Tibial artery (tissue), 4 donors: ENCODE data around the gene FASN.

Source experiments
- DNase-seq, 2 donors: peaks; one replicate each; pipeline ENCODE4 v3.0.0-alpha.2; 2019
- H3K27ac ChIP-seq, 2 donors: fragments of 200-600 bp; sonication (generic) in 1 of 2; 1 replicate in 1 of 2; 2 replicates in 1 of 2; pipeline ENCODE4 v1.5.1; 2018 to 2019; ENCODE audit warnings: mild to moderate bottlenecking in 1 of 2
- H3K27me3 ChIP-seq, 2 donors: fragments of 200-600 bp; sonication (generic) in 1 of 2; one replicate each; pipeline versions ENCODE4 v1.5.1 to v1.6.0; 2016 to 2019
- H3K36me3 ChIP-seq, 3 donors: fragments of 200-600 bp; sonication (generic) in 2 of 3; one replicate each; pipeline ENCODE4 v1.5.1; 2016 to 2019; ENCODE audit warnings: mild to moderate bottlenecking in 2 of 3
- H3K4me1 ChIP-seq, 4 donors: fragments of 200-600 bp; sonication (generic) in 2 of 4; 1 replicate in 3 of 4; 2 replicates in 1 of 4; pipeline ENCODE4 v1.5.1; 2016 to 2019
- H3K4me3 ChIP-seq, 2 donors: fragments of 200-600 bp; sonication (generic) in 1 of 2; 1 replicate in 1 of 2; 2 replicates in 1 of 2; pipeline ENCODE4 v1.5.1; 2018 to 2019; ENCODE audit warnings: mild to moderate bottlenecking in 2 of 2
- H3K9me3 ChIP-seq, 3 donors: fragments of 200-600 bp; sonication (generic) in 1 of 3; one replicate each; pipeline ENCODE4 v1.5.1; 2016 to 2019
- intact Hi-C: fragments of 100-400 bp; cut with DNase I; formaldehyde crosslinking; loops from one replicate; pipeline ENCODE4 v1.15.0; 2023; ENCODE audit warnings: low total_unique reads
- TF ChIP-seq, protein P1 (sequence below), 2 experiments: fragments of 200-600 bp in 1 of 2; fragments of 450-650 bp in 1 of 2; IDR thresholded peaks; one replicate each; pipeline ENCODE4 v1.5.1; 2017 to 2019; ENCODE audit warnings: antibody characterized with exemption in 2 of 2, mild to moderate bottlenecking in 1 of 2, moderate library complexity in 1 of 2

The FASN gene

DNA sequence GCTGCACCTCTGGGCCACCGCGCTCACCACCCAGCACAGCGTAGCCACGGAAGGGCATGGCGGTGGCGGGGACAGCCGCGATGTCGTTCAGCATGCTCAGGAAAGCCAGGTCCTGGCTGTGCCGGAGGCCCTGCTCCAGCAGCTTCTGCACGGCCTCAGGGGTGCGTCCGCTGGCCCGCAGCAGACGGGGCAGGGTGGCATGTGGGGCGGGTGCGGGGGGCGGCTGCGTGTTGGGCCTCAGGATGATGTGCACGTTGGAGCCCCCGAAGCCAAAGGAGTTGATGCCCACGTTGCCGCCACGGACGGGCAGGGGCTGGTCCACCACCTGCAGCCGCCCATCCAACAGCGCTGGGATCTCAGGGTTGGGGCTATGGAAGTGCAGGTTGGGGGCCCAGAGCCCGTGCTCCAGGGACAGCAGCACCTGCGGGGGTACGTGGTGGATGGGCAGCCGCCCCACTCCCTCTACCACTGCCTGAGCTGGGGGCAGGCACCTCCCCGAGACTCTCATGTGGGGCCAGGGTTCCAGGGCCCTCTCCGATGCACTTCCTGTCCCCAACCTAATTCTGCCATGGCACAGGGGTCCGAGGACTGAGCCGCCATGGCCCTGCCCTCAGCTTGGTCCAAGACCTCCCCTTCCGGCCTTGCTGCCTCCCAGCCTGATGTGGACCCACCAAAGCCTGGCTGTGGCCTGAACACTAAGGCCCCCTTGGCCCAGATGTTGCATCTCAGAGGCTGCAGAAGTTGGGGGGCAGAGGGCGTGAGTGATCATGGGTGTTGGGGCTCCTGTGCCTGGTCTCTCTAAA, 6.6 kb downstream of the FASN start:
- no peak for DNase-seq
- TF ChIP-seq, protein P1, sequence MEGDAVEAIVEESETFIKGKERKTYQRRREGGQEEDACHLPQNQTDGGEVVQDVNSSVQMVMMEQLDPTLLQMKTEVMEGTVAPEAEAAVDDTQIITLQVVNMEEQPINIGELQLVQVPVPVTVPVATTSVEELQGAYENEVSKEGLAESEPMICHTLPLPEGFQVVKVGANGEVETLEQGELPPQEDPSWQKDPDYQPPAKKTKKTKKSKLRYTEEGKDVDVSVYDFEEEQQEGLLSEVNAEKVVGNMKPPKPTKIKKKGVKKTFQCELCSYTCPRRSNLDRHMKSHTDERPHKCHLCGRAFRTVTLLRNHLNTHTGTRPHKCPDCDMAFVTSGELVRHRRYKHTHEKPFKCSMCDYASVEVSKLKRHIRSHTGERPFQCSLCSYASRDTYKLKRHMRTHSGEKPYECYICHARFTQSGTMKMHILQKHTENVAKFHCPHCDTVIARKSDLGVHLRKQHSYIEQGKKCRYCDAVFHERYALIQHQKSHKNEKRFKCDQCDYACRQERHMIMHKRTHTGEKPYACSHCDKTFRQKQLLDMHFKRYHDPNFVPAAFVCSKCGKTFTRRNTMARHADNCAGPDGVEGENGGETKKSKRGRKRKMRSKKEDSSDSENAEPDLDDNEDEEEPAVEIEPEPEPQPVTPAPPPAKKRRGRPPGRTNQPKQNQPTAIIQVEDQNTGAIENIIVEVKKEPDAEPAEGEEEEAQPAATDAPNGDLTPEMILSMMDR (IDR thresholded peaks at IDR 0.05): no peak
- Histone ChIP-seq H3K27me3 (no peaks in the 10 kb centered on the region), H3K4me3 (no peak overlapping the region), H3K36me3 (peaks cover 86 to 99% (median 96%) of the 10 kb centered on the region in 3 donors), H3K27ac (no peak overlapping the region), H3K4me1 (peaks cover 0 to 12% (median 7%) of the 10 kb centered on the region in 4 donors), H3K9me3 (no peaks in the 10 kb centered on the region)
- intact Hi-C loops: no loop called here

GRCh38 chr17:82090549-82091263, 7.3 kb downstream of the FASN start:
- Histone ChIP-seq H3K9me3 (no peaks in the 10 kb centered on the region), H3K27ac (no peak overlapping the region), H3K36me3 (peaks cover 93 to 100% (median 99%) of the 10 kb centered on the region in 3 donors), H3K4me3 (no peak overlapping the region), H3K4me1 (peaks cover 0 to 5% (median 1%) of the 10 kb centered on the region in 4 donors), H3K27me3 (no peaks in the 10 kb centered on the region)
- TF ChIP-seq, protein P1 (IDR thresholded peaks at IDR 0.05): no peak
- DNase-seq: no peak
- intact Hi-C loops: no loop called here

- H3K36me3 ChIP-seq: peaks cover 97 to 100% (median 99%) of the 10 kb centered on the region in 3 donors
- H3K27ac ChIP-seq: no peak overlapping the region
- no peak for DNase-seq
- H3K27me3 ChIP-seq: no peaks in the 10 kb centered on the region
- H3K4me1 ChIP-seq: no peaks in the 10 kb centered on the region
- H3K9me3 ChIP-seq: no peaks in the 10 kb centered on the region
- TF ChIP-seq, protein P1 (IDR thresholded peaks at IDR 0.05): no peak
- no peak overlapping the region for H3K4me3 ChIP-seq
- intact Hi-C loops: no loop called here
Observed at GRCh38 chr17:82089723-82090548, 8.1 kb downstream of the FASN start.

GRCh38 chr17:82088838-82089722, 9.0 kb downstream of the FASN start:
- intact Hi-C loops: no loop called here
- Histone ChIP-seq H3K27ac (no peak overlapping the region), H3K27me3 (no peaks in the 10 kb centered on the region), H3K4me1 (no peaks in the 10 kb centered on the region), H3K9me3 (no peaks in the 10 kb centered on the region), H3K4me3 (no peak overlapping the region), H3K36me3 (peaks cover 97 to 100% (median 100%) of the 10 kb centered on the region in 3 donors)
- TF ChIP-seq, protein P1 (IDR thresholded peaks at IDR 0.05): no peak
- DNase-seq: no peak
